ENCODE measurements around the gene EFCAB6. TPM values are rescaled to one million over a fixed set of nuclear protein-coding genes. Genes with fewer than 3 reads are reported as not detected.
A peak's percentile ranks its signal among the peaks of the same experiment; 100 is the strongest.

EFCAB6 gene, protein sequence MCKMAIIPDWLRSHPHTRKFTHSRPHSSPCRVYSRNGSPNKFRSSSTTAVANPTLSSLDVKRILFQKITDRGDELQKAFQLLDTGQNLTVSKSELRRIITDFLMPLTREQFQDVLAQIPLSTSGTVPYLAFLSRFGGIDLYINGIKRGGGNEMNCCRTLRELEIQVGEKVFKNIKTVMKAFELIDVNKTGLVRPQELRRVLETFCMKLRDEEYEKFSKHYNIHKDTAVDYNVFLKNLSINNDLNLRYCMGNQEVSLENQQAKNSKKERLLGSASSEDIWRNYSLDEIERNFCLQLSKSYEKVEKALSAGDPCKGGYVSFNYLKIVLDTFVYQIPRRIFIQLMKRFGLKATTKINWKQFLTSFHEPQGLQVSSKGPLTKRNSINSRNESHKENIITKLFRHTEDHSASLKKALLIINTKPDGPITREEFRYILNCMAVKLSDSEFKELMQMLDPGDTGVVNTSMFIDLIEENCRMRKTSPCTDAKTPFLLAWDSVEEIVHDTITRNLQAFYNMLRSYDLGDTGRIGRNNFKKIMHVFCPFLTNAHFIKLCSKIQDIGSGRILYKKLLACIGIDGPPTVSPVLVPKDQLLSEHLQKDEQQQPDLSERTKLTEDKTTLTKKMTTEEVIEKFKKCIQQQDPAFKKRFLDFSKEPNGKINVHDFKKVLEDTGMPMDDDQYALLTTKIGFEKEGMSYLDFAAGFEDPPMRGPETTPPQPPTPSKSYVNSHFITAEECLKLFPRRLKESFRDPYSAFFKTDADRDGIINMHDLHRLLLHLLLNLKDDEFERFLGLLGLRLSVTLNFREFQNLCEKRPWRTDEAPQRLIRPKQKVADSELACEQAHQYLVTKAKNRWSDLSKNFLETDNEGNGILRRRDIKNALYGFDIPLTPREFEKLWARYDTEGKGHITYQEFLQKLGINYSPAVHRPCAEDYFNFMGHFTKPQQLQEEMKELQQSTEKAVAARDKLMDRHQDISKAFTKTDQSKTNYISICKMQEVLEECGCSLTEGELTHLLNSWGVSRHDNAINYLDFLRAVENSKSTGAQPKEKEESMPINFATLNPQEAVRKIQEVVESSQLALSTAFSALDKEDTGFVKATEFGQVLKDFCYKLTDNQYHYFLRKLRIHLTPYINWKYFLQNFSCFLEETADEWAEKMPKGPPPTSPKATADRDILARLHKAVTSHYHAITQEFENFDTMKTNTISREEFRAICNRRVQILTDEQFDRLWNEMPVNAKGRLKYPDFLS (N-terminal part only)
- under 1 TPM; 0.84 to 0.91 TPM for total RNA-seq
- under 1 TPM in 1 of 2 donors, not detected in 1; 0.15 TPM for polyA plus RNA-seq

DNA sequence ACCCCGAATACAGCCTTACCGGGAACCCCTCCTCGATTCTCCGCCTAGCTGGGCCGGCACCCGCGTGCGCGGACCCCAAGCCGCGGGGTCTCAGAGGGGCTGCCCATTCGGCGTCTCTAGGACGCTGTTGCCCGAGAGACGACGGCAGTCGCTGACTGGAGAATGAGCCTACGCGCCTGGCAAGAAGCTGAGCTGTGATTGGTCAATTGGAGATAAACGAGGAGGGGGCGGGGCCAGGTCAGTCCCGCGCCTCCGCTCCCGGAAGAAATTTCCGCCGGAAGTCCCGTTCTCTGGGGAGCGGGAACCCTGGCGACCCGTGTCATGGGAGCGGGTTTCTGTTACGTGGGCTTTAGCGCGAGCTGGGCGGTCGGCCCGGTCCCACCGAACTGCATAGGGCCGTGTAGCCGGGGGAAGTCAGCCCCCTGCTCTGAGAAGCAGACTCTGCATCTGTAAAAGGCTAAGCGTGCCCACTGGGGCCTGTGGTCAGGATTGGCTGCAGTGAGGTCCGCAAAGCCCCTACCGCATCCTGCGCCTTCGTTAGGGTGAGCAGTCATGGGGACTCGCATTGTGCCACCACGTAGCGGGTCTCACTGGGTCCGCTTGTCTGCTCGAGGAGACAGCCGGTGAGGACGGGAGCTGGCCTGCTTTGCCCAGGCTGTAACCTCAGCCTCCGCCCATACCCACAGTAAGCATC lies at the start of gene EFCAB6:
TSS of gene EFCAB6 (minus strand) at position 157 of the 694 bp plus-strand sequence. CDS start 29,987 bp downstream, outside the sequence.
- Histone ChIP-seq H3K27ac (ENCODE audit: low read depth, low read length) (peak within 1 kb of the TSS; percentile 63), H3K9me3 (ENCODE audit: control insufficient read depth in 1 of 2, low read length in 2 of 2) (no peaks in the 10 kb centered on the region), H3K4me3 (ENCODE audit: low read length in 2 of 2) (peak within 1 kb of the TSS; percentile 93 to 99), H3K4me1 (ENCODE audit: insufficient read depth, low read length) (peaks cover 18% of the 10 kb centered on the region), H3K36me3 (ENCODE audit: insufficient read depth, low read length) (no peaks in the 10 kb centered on the region), H3K27me3 (ENCODE audit: insufficient read depth, low read length) (no peaks in the 10 kb centered on the region)
- peak within 1 kb of the TSS; percentile 77 to 97 (median 94) for H3K27ac Mint-ChIP-seq
- peaks cover 18 to 38% (median 21%) of the 10 kb centered on the region in 4 donors for H3K4me1 Mint-ChIP-seq
- DNase-seq: peak; percentile 85 to 90 (median 86)
- ChIA-PET POLR2A (ENCODE audit: partially characterized antibody) (interaction anchor here (0.7 to 2.8 kb wide), 5 partner anchors 14 to 852 kb away, joined by 3 to 11 read pairs (median 3); partner anchors contain the start of gene SAMM50), CTCF (ENCODE audit: partially characterized antibody) (no interaction called here)
- H3K36me3 Mint-ChIP-seq: peaks cover 0 to 4% of the 10 kb centered on the region in 2 donors
- intact Hi-C loops (cut with micrococcal nuclease): loop anchor here (1.0 kb wide), 1 partner anchor 143 kb away; the partner anchor contains the start of gene SAMM50
- H3K4me3 Mint-ChIP-seq: peak within 1 kb of the TSS; percentile 92 to 96 (median 94)
- peaks cover 0 to 3% (median 0%) of the 10 kb centered on the region in 8 donors for H3K9me3 Mint-ChIP-seq
- peaks cover 3 to 7% of the 10 kb centered on the region in 2 donors for H3K27me3 Mint-ChIP-seq

DNA sequence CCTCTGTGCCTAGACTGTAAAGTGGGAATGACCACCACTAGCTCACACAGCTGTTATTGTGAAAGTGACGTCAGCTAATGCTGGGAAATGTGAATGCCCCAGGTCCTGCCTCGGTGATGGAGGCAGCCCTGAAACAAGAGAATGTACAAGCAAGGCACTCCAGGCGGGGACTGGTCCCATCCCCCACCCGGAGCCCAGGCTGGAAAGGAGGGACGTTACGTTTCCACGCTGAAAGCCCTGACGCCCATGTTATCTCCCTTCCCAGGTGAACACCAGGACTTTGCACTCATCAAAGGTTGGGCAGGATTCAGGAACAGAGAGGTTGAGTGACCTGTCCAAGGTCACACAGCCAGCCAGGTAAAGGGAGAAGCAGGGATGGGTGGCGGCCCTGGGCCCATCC lies 49.4 kb upstream of the EFCAB6 start:
- Histone ChIP-seq H3K9me3 (ENCODE audit: control insufficient read depth in 1 of 2, low read length in 2 of 2) (no peaks in the 10 kb centered on the region), H3K36me3 (ENCODE audit: insufficient read depth, low read length) (no peaks in the 10 kb centered on the region), H3K4me1 (ENCODE audit: insufficient read depth, low read length) (no peaks in the 10 kb centered on the region), H3K4me3 (ENCODE audit: low read length in 2 of 2) (no peak overlapping the region), H3K27ac (ENCODE audit: low read depth, low read length) (no peak overlapping the region), H3K27me3 (ENCODE audit: insufficient read depth, low read length) (peaks cover 8% of the 10 kb centered on the region)
- intact Hi-C loops (cut with micrococcal nuclease): no loop called here
- H3K27ac Mint-ChIP-seq: no peak overlapping the region
- ChIA-PET POLR2A (ENCODE audit: partially characterized antibody) (no interaction called here), CTCF (ENCODE audit: partially characterized antibody) (interaction anchor here (0.9 kb wide), 1 partner anchor 22 kb away, joined by 3 read pairs; no protein-coding TSS in a partner anchor)
- H3K4me1 Mint-ChIP-seq: peaks cover 0 to 5% (median 0%) of the 10 kb centered on the region in 4 donors
- H3K27me3 Mint-ChIP-seq: peaks cover 45 to 48% of the 10 kb centered on the region in 2 donors
- peaks cover 0 to 5% of the 10 kb centered on the region in 2 donors for H3K36me3 Mint-ChIP-seq
- peak overlapping the region in 5 of 8 donors; percentile 25 to 61 (median 48) for H3K4me3 Mint-ChIP-seq
- DNase-seq: no peak
- peaks cover 0 to 15% (median 8%) of the 10 kb centered on the region in 8 donors for H3K9me3 Mint-ChIP-seq

DNA sequence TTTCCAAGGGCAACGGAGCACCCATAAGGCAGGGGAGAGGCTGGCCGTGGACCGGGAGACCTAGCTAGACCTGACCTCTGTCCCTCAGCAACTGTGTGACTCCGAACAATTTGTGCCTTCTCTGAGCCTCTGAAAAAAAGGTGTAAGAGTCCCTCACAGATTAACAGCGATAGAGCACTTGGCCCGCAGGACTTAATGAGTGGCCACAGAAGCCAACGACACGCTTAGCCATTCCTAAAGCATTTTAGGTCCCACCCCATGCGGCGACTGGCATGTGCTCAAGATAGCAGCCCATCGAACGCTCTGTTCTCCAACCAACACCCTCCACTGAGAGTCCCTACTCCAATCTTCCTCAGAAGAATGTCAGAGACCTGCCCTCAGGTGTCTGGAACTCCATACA lies 48.7 kb upstream of the EFCAB6 start:
- Histone ChIP-seq H3K4me3 (ENCODE audit: low read length in 2 of 2) (no peak overlapping the region), H3K27me3 (ENCODE audit: insufficient read depth, low read length) (peaks cover 8% of the 10 kb centered on the region), H3K9me3 (ENCODE audit: control insufficient read depth in 1 of 2, low read length in 2 of 2) (no peaks in the 10 kb centered on the region), H3K4me1 (ENCODE audit: insufficient read depth, low read length) (no peaks in the 10 kb centered on the region), H3K27ac (ENCODE audit: low read depth, low read length) (no peak overlapping the region), H3K36me3 (ENCODE audit: insufficient read depth, low read length) (no peaks in the 10 kb centered on the region)
- peaks cover 46 to 47% of the 10 kb centered on the region in 2 donors for H3K27me3 Mint-ChIP-seq
- peak overlapping the region in 2 of 8 donors; percentile 21 to 61 for H3K4me3 Mint-ChIP-seq
- peaks cover 0 to 5% (median 0%) of the 10 kb centered on the region in 4 donors for H3K4me1 Mint-ChIP-seq
- DNase-seq: no peak
- ChIA-PET CTCF (ENCODE audit: partially characterized antibody) (interaction anchor here (0.9 kb wide), 1 partner anchor 22 kb away, joined by 3 read pairs; no protein-coding TSS in a partner anchor), POLR2A (ENCODE audit: partially characterized antibody) (no interaction called here)
- H3K27ac Mint-ChIP-seq: peak overlapping the region in 1 of 7 donors; percentile 35
- peaks cover 0 to 19% (median 12%) of the 10 kb centered on the region in 8 donors for H3K9me3 Mint-ChIP-seq
- peaks cover 0 to 5% of the 10 kb centered on the region in 2 donors for H3K36me3 Mint-ChIP-seq
- intact Hi-C loops (cut with micrococcal nuclease): no loop called here

DNA sequence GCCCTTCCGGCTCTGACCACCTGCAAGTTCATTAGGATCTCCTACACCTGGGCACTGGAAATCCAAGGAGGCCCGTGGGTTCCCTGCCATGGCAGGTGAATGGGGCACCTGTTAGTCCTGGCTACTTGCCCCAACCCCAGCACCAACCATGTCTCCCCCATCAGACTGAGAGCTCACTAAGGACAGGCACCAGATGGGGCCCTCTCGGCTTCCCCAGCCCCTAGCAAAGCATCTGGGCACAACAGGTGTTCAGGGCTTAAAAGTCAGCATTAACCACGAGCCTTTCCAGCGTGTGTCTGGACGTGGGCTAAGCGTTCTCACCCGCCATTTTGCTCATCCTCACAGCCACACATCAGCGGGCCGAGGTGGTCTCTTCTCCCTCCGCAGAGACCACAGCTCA lies 48.0 kb upstream of the EFCAB6 start:
- no peak for DNase-seq
- H3K4me3 Mint-ChIP-seq: no peak overlapping the region
- Histone ChIP-seq H3K4me3 (ENCODE audit: low read length in 2 of 2) (no peak overlapping the region), H3K27me3 (ENCODE audit: insufficient read depth, low read length) (peaks cover 8% of the 10 kb centered on the region), H3K27ac (ENCODE audit: low read depth, low read length) (no peak overlapping the region), H3K9me3 (ENCODE audit: control insufficient read depth in 1 of 2, low read length in 2 of 2) (no peaks in the 10 kb centered on the region), H3K36me3 (ENCODE audit: insufficient read depth, low read length) (no peaks in the 10 kb centered on the region), H3K4me1 (ENCODE audit: insufficient read depth, low read length) (no peaks in the 10 kb centered on the region)
- H3K27ac Mint-ChIP-seq: no peak overlapping the region
- peaks cover 0 to 5% of the 10 kb centered on the region in 2 donors for H3K36me3 Mint-ChIP-seq
- ChIA-PET POLR2A (ENCODE audit: partially characterized antibody) (no interaction called here), CTCF (ENCODE audit: partially characterized antibody) (no interaction called here)
- H3K9me3 Mint-ChIP-seq: peaks cover 0 to 22% (median 11%) of the 10 kb centered on the region in 8 donors
- H3K4me1 Mint-ChIP-seq: peaks cover 0 to 5% (median 0%) of the 10 kb centered on the region in 4 donors
- intact Hi-C loops (cut with micrococcal nuclease): no loop called here
- H3K27me3 Mint-ChIP-seq: peaks cover 44 to 46% of the 10 kb centered on the region in 2 donors

DNA sequence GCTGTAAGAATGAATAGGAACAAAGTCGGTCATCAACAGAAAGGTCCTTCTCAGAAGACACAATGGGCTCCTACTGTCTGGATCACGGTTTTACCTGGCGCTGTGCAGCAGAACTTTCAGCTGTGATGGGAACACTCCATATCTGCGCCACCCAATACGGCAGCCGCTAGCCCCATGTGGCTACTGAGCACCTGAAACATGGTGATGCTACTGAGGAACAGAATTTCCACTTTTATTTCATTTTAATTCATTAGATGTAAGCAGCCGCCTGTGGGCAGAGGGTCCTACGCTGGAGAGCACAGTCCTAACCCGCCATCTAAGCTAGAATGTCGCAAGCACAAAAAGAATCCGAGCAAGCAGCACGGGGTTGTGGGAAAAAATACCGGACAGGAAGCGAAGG lies 47.5 kb upstream of the EFCAB6 start:
- CTCF ChIA-PET (ENCODE audit: partially characterized antibody): no interaction called here
- Mint-ChIP-seq H3K27me3 (peaks cover 40 to 46% of the 10 kb centered on the region in 2 donors), H3K9me3 (peaks cover 0 to 22% (median 11%) of the 10 kb centered on the region in 8 donors), H3K36me3 (peaks cover 0 to 5% of the 10 kb centered on the region in 2 donors), H3K27ac (no peak overlapping the region), H3K4me1 (peaks cover 0 to 5% (median 0%) of the 10 kb centered on the region in 4 donors), H3K4me3 (no peak overlapping the region)
- H3K9me3 ChIP-seq (ENCODE audit: control insufficient read depth in 1 of 2, low read length in 2 of 2): no peaks in the 10 kb centered on the region
- intact Hi-C loops (cut with micrococcal nuclease): no loop called here
- no peak overlapping the region for H3K4me3 ChIP-seq (ENCODE audit: low read length in 2 of 2)
- peaks cover 8% of the 10 kb centered on the region for H3K27me3 ChIP-seq (ENCODE audit: insufficient read depth, low read length)
- H3K27ac ChIP-seq (ENCODE audit: low read depth, low read length): no peak overlapping the region
- POLR2A ChIA-PET (ENCODE audit: partially characterized antibody): no interaction called here
- H3K36me3 ChIP-seq (ENCODE audit: insufficient read depth, low read length): no peaks in the 10 kb centered on the region
- no peaks in the 10 kb centered on the region for H3K4me1 ChIP-seq (ENCODE audit: insufficient read depth, low read length)
- no peak for DNase-seq

DNA sequence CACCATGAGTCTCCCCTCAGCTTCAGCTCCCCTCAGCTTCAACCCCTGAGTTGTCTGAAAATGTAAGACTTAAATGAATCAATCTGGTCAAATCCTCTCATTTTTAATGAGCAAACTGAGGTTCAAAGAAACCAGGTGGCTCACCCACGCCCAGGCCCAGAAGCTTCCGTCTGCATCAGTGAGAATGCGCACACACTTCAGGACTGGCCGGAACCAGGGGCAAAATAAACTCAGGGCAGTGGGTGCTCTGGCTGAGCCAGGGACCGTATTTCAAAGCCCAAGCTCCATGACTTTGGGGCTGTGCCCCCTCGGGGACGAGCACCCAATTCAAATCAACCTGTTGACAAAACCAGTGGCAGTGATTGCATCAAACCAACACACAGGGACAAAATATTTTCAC lies 47.1 kb upstream of the EFCAB6 start:
- H3K27me3 Mint-ChIP-seq: peaks cover 39 to 46% of the 10 kb centered on the region in 2 donors

More for the DNA sequence above, 47.1 kb upstream of the EFCAB6 start:
- CTCF ChIA-PET (ENCODE audit: partially characterized antibody): no interaction called here
- H3K27ac Mint-ChIP-seq: no peak overlapping the region
- POLR2A ChIA-PET (ENCODE audit: partially characterized antibody): no interaction called here
- H3K9me3 Mint-ChIP-seq: peaks cover 0 to 22% (median 11%) of the 10 kb centered on the region in 8 donors
- Histone ChIP-seq H3K27me3 (ENCODE audit: insufficient read depth, low read length) (peaks cover 8% of the 10 kb centered on the region), H3K4me1 (ENCODE audit: insufficient read depth, low read length) (no peaks in the 10 kb centered on the region), H3K4me3 (ENCODE audit: low read length in 2 of 2) (no peak overlapping the region), H3K27ac (ENCODE audit: low read depth, low read length) (no peak overlapping the region), H3K9me3 (ENCODE audit: control insufficient read depth in 1 of 2, low read length in 2 of 2) (no peaks in the 10 kb centered on the region), H3K36me3 (ENCODE audit: insufficient read depth, low read length) (no peaks in the 10 kb centered on the region)
- H3K4me3 Mint-ChIP-seq: no peak overlapping the region
- no peak for DNase-seq
- intact Hi-C loops (cut with micrococcal nuclease): no loop called here
- H3K4me1 Mint-ChIP-seq: peaks cover 0 to 5% (median 0%) of the 10 kb centered on the region in 4 donors
- peaks cover 0 to 5% of the 10 kb centered on the region in 2 donors for H3K36me3 Mint-ChIP-seq

Data from CD4-positive, alpha-beta memory T cell (primary cell).